Neural progenitor cell (in vitro differentiated cells): ENCODE results near the gene TREH. TPM values are rescaled to one million over a fixed set of nuclear protein-coding genes. Genes with fewer than 3 reads are reported as not detected.

Experiments used
- DNase-seq: peaks from one replicate; pipeline ENCODE4 v3.0.0-alpha.2; 2016; ENCODE audit warnings: low spot score
- H2AFZ ChIP-seq: fragments of 200-600 bp; sonication (generic); replicated peaks from 2 replicates; pipeline ENCODE4 v1.6.1; 2016; ENCODE audit warnings: antibody characterized with exemption
- H3F3A ChIP-seq: fragments of 200-600 bp; sonication (generic); 2 replicates; pipeline ENCODE4 v1.6.1; 2016; ENCODE audit warnings: antibody characterized with exemption, low read depth
- H3K27ac ChIP-seq: fragments of 200-600 bp; sonication (generic); 2 replicates; pipeline ENCODE4 v1.5.1; 2016; ENCODE audit warnings: mild to moderate bottlenecking
- H3K27me3 ChIP-seq: fragments of 200-600 bp; sonication (generic); 2 replicates; pipeline ENCODE4 v1.6.1; 2016; ENCODE audit warnings: mild to moderate bottlenecking, moderate library complexity
- H3K36me3 ChIP-seq: fragments of 200-600 bp; sonication (generic); 2 replicates; pipeline ENCODE4 v1.5.1; 2016
- H3K4me1 ChIP-seq: fragments of 200-600 bp; sonication (generic); 2 replicates; pipeline ENCODE4 v1.6.1; 2016; ENCODE audit warnings: mixed run types
- H3K4me2 ChIP-seq: fragments of 200-600 bp; sonication (generic); 2 replicates; pipeline ENCODE4 v1.6.1; 2016
- H3K4me3 ChIP-seq: fragments of 200-600 bp; sonication (generic); 2 replicates; pipeline ENCODE4 v1.5.1; 2016
- H3K79me2 ChIP-seq: fragments of 200-600 bp; sonication (generic); 2 replicates; pipeline ENCODE4 v1.6.1; 2016; ENCODE audit warnings: low read depth
- H3K9ac ChIP-seq: fragments of 200-600 bp; sonication (generic); 2 replicates; pipeline ENCODE4 v1.6.1; 2016
- H3K9me3 ChIP-seq: fragments of 200-600 bp; sonication (generic); 2 replicates; pipeline ENCODE4 v1.5.1; 2016; ENCODE audit warnings: low read depth
- H4K20me1 ChIP-seq: fragments of 200-600 bp; sonication (generic); 2 replicates; pipeline ENCODE4 v1.6.1; 2016; ENCODE audit warnings: low read depth
- H3K27ac Mint-ChIP-seq: 3 replicates; pipeline ENCODE4 v1.8.0; 2021; ENCODE audit warnings: mixed read lengths
- H3K27me3 Mint-ChIP-seq: 2 replicates; pipeline ENCODE4 v1.8.0; 2022; ENCODE audit warnings: low read depth, mild to moderate bottlenecking, inconsistent platforms, moderate library complexity, mixed read lengths; ENCODE audit not compliant: insufficient read depth
- H3K36me3 Mint-ChIP-seq: 3 replicates; pipeline ENCODE4 v1.8.0; 2021; ENCODE audit warnings: mixed read lengths
- H3K4me1 Mint-ChIP-seq: 3 replicates; pipeline ENCODE4 v1.8.0; 2021; ENCODE audit warnings: mixed read lengths
- H3K4me3 Mint-ChIP-seq: 3 replicates; pipeline ENCODE4 v1.8.0; 2021; ENCODE audit warnings: mild to moderate bottlenecking, moderate library complexity, mixed read lengths
- H3K9me3 Mint-ChIP-seq: 3 replicates; pipeline ENCODE4 v1.8.0; 2020; ENCODE audit warnings: mixed read lengths
- CTCF ChIP-seq: fragments of 200-600 bp; sonication (generic); IDR thresholded peaks from 2 replicates; pipeline ENCODE4 v1.5.1; 2017; ENCODE audit warnings: antibody characterized with exemption, mild to moderate bottlenecking
- EZH2 ChIP-seq: fragments of 200-600 bp; sonication (generic); IDR thresholded peaks from 2 replicates; pipeline ENCODE4 v1.6.1; 2017; ENCODE audit warnings: antibody characterized with exemption, mild to moderate bottlenecking, moderate library complexity
- EZH2phosphoT487 ChIP-seq: fragments of 200-600 bp; sonication (generic); IDR thresholded peaks from 2 replicates; pipeline ENCODE4 v1.6.1; 2017; ENCODE audit warnings: antibody characterized with exemption
- total RNA-seq: library from RNA; depleted of rRNA; stranded (reverse); fragments of >200 nt; gene quantifications from 2 replicates; pipeline ENCODE4 v1.2.3, GENCODE V29; 2015; ENCODE audit warnings: low replicate concordance

The TREH gene
- total RNA-seq, 1 donor from 2014 or later, result not detected

GRCh38 chr11:118621784-118622375 lies 57.6 kb downstream of the TREH start:
- H3K4me1 ChIP-seq, result peaks cover 49% of the 10 kb centered on the region
- H3K36me3 ChIP-seq, result no peaks in the 10 kb centered on the region
- peaks cover 11% of the 10 kb centered on the region for H3K27me3 Mint-ChIP-seq
- no peak for TF ChIP-seq EZH2phosphoT487
- no peak for TF ChIP-seq EZH2
- no peak for TF ChIP-seq CTCF
- peak overlapping the region; percentile 50 for H3K9ac ChIP-seq
- DNase-seq, result no peak
- peaks cover 64% of the 10 kb centered on the region for H3K4me1 Mint-ChIP-seq
- H3K4me3 Mint-ChIP-seq, result peak overlapping the region; percentile 95
- no peaks in the 10 kb centered on the region for H3K9me3 ChIP-seq
- peaks cover 5% of the 10 kb centered on the region for H3F3A ChIP-seq
- no peaks in the 10 kb centered on the region for H3K27me3 ChIP-seq
- peak overlapping the region; percentile 70 for H3K27ac ChIP-seq
- peak overlapping the region; percentile 89 for H3K4me3 ChIP-seq
- H4K20me1 ChIP-seq, result peaks cover 16% of the 10 kb centered on the region
- peak overlapping the region; percentile 91 for H3K4me2 ChIP-seq
- peaks cover 4% of the 10 kb centered on the region for H3K36me3 Mint-ChIP-seq
- peaks cover 35% of the 10 kb centered on the region for H3K79me2 ChIP-seq
- H2AFZ ChIP-seq, result no peak overlapping the region
- H3K27ac Mint-ChIP-seq, result peak overlapping the region; percentile 97
- H3K9me3 Mint-ChIP-seq, result no peaks in the 10 kb centered on the region

- Histone ChIP-seq H3K27me3 (no peaks in the 10 kb centered on the region), H3K9ac (peak overlapping the region; percentile 50), H3K9me3 (no peaks in the 10 kb centered on the region), H3K4me3 (peak overlapping the region; percentile 89), H4K20me1 (peaks cover 16% of the 10 kb centered on the region), H3F3A (peaks cover 10% of the 10 kb centered on the region), H2AFZ (no peak overlapping the region), H3K27ac (peak overlapping the region; percentile 70), H3K4me1 (peaks cover 55% of the 10 kb centered on the region), H3K4me2 (peak overlapping the region; percentile 91), H3K79me2 (peaks cover 35% of the 10 kb centered on the region), H3K36me3 (no peaks in the 10 kb centered on the region)
- Mint-ChIP-seq H3K9me3 (no peaks in the 10 kb centered on the region), H3K4me1 (peaks cover 70% of the 10 kb centered on the region), H3K36me3 (peaks cover 2% of the 10 kb centered on the region), H3K27ac (peak overlapping the region; percentile 97), H3K27me3 (peaks cover 11% of the 10 kb centered on the region), H3K4me3 (peak overlapping the region; percentile 95)
- DNase-seq, result peak; percentile 89
- TF ChIP-seq EZH2phosphoT487 (no peak), CTCF (no peak), EZH2 (no peak)
These were observed 58.2 kb downstream of the TREH start for GRCh38 chr11:118621071-118621783.

GRCh38 chr11:118620529-118621070 lies 58.9 kb downstream of the TREH start:
- Mint-ChIP-seq H3K4me1 (peaks cover 76% of the 10 kb centered on the region), H3K9me3 (no peaks in the 10 kb centered on the region), H3K27me3 (peaks cover 11% of the 10 kb centered on the region), H3K36me3 (peaks cover 2% of the 10 kb centered on the region), H3K4me3 (peak overlapping the region; percentile 95), H3K27ac (peak overlapping the region; percentile 94)
- Histone ChIP-seq H3K27ac (no peak overlapping the region), H3K4me1 (peaks cover 61% of the 10 kb centered on the region), H3K4me2 (peak overlapping the region; percentile 91), H3F3A (peaks cover 16% of the 10 kb centered on the region), H3K36me3 (no peaks in the 10 kb centered on the region), H3K4me3 (peak overlapping the region; percentile 89), H3K79me2 (peaks cover 35% of the 10 kb centered on the region), H3K27me3 (no peaks in the 10 kb centered on the region), H4K20me1 (peaks cover 16% of the 10 kb centered on the region), H3K9ac (no peak overlapping the region), H3K9me3 (no peaks in the 10 kb centered on the region), H2AFZ (no peak overlapping the region)
- TF ChIP-seq CTCF (no peak), EZH2 (no peak), EZH2phosphoT487 (no peak)
- no peak for DNase-seq
